Stimulated activated naive CD4-positive, alpha-beta T cell (primary cell): ENCODE results near the gene PIP5K1C.
A peak's percentile ranks its signal among the peaks of the same experiment; 100 is the strongest.

Experiments used
- DNase-seq, 6 experiments: peaks; one replicate each; lab custom pipeline; 2025; lab: John Stamatoyannopoulos, UW

Gene PIP5K1C

DNA sequence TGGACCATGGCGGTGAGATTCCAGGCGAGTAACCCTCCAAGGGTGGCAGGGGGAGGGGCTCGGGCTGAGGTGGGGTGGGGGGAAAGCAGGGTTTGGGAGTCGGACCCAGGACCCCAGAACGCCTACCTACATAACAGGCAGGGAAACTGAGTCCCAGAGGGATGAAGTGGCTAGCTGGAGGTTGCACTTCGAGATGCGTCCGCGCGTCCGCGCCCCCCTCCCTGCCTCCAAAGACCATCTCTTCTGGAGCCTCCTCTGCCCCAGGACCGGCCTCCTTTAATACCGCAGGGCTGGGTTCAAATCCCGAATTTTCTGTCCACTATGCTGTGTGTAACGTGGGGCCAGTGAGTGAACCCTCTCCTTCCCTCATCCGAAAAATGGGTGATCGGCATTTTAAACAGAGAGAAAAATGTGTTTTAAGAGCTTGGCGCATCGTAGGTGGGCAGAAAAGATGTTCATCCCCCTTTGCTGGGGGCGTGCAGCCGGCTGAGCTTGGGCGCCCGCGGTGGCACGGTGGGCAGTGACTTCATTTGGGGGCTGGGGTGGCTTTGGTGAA lies 21.7 kb upstream of the PIP5K1C start:
- no peak for DNase-seq

DNA sequence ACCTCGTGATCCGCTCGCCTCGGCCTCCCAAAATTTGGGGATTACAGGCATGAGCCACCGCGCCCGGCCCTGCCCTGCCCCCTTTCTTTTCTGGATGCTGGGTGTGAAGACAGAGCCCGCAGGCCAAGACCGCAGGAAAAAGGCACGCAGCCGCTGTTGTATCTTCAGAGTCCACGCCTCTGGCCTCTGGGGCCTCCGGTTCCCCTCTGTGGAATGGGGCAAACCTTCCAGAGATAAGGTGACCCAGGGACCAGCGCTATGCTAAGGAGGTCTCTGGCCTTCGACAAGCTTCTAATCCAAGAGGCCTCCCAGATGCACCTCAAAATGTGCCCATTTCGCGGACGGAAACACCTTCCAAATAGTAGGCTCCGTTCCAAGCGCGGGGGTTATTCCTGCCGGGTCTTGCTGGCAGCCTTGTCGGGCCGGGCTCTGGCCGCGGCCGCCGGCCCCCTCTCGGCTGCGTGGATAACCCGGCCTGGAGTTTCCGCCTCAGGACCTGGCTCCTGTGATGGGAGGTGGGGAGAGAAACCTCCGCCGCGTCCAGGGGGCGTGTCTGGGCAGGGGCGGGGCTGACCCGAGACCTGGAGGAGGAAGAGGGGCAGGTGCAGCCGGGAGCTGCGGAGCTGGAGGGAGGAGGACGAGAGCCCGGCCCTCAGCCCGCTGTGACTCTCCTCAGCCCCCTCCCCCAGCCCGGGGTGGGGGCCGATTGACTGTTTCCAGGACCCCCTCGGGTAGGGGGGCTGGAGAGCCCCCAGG lies 21.0 kb upstream of the PIP5K1C start:
- peak; percentile 74 to 86 (median 80) for DNase-seq

DNA sequence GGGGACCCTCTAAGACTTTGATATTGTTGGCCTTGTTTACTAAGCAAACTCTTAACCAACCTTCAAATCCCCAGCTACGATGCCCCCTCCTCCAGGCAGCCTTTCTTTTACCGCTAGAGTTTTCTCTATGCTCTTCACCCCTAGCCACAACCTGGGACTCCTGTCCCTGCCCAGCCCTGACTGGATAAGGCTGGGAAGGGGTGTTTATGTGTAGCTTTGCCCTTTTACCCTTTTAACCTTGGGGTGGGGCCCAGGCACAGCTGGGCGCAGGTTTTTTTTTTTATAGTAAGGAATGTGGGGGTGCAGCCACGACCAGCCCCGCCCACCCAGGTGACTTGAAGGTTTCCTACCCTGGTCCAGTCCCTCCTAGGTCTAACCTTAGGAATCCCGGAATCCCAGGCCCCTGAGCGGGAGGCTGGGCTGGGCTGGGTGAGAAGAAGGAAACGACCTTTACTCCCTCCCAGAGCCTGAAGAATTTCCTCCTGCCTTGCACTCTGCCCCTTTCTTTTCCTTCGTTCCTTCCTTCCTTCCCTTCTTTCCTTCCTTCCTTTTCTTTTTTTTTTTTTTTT lies 20.2 kb upstream of the PIP5K1C start:
- DNase-seq, result no peak

DNA sequence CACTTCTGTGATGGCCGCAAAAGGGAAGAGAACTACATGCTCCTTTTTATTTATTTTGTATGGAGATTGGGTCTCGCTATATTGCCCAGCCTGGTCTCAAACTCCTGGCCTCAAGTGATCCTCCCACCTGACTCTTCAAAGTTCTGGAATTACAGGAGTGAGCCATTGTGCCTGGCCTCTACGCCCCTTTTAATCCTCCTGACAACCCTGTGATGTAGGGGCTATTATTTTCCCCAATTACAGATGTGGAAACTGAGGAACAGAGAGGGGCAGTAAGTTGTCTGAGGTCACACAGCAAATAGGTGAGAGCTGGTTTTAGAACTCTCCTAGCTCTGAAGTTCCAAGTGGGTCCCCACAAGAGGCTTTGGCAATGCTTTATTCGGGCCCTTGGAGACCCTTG lies 19.6 kb upstream of the PIP5K1C start:
- no peak for DNase-seq

DNA sequence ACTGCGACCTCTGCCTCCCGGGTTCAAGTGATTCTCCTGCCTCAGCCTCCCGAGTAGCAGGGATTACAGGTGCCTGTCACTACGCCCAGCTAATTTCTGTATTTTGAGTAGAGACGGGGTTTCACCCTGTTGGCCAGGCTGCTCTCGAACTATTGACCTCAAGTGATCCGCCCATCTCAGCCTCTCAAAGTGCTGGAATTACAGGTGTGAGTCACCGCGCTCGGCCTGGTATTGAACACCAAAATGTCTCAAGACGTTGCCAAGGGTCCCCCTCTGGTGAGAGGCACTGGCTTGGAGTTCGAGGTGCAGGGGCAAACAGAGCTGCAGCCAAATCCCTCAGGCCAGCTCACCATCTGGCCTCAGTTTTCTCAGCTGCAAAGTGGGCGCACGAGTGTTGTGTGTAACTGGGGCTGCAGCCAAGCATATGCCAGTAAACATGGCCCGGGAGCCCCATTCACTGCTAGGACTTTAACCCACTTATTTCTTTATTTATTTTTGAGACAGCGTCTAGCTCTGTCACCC lies 15.9 kb upstream of the PIP5K1C start:
- no peak for DNase-seq

DNA sequence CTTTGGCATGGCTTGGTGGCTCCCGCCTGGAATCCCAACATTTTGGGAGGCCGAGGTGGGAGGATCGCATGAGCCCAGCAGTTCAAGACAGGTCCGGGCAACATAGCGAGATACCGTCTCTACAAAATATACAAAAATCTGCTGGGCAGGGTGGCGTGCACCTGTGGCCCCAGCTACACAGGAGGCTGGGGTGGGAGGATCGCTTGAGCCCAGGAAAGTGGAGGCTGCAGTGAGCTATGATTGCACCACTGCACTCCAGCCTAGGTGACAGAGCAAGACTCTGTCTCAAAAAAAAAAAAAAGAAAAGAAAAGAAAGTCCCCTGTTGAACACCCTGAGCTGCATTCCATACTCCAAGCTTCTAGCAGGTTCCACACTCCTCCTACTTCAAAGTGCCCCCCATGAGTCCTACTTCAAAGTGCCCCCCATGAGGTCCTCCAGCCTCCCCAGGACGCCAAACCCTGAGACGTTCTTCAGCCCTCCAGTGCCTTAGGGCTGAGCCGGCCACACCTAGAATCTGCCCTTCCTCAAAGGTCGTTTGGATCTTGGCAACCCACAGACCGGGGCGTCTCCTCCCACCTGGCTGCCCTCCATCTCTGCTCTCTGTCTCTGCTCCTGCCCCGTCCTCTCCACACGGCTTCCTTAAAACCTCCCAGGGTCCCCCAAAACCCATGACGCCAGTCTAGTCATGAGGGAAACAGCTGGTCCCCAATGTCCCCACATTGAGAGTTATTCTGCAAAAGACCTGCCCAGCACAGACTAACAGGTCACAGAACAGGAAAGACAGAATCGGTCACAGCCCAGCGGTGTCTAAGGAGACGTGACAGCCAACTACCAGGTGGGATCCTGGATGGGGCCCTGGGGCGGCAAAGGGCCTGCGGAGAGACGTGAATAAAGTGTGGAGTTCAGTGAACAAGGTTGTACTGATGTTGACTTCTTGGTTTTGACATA lies 12.7 kb upstream of the PIP5K1C start:
- no peak for DNase-seq

DNA sequence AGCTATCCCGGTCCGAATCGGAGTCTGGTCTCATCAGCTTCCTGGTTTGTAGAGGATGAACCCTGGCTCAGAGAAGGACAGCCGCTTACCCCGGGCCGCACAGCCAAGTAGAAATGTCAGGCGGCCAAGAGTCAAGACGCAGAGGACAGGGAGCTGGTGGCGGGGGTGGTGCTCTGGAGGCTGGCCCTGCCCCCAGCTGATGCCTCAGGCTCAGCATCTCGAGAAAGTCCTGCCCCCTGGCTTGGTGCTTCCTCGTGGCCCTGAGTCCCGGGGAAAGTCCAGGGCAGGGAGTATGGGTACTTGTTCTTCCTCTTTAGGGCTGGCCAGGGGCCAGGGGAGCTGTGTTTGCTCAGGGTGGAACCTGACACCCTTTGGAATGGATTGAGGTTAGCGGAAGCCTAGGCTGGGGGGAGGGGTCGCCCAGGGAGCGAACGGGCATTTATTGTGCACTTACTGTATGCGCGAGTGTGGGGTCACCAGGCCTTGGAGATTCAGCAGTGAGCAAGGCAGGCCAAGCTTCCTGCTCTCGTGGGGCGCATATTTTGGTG lies 10.1 kb upstream of the PIP5K1C start:
- no peak for DNase-seq

DNA sequence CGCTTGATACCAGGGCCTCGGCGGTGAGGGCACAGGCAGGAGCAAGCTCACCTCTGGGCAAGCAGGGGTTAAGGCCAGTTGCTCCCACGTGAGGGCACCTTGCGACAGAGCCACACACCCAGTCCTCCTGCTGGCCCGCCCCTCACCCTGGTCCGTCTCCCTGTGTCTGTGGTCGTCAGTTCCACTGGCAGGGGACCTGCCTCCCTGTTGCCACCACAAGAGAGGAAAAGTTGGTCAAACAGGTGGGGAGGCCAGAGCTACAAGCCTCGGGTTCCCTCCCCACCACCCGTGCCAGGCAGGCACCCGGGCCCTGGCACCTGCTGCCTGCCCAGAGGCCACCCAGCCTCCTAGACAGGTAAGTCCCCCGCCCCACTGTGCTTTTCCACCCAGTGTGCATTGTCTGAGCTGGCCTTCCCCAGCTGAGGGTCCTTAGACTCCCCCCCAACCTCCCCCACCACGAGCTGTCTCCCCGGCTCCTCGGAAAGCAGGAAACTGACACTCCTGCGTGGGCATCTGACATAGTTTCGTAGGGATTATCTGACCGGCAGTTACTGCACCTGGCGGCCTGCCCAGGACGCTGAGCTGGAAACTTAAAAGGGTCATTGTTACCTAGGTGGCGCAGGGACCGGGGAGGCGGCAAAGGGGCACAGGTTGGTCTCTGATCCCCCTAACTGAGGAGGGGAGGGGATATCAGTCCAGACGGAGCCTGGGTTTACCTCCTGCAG lies 8.1 kb upstream of the PIP5K1C start, which contains the start of gene TJP3:
Gene TJP3, plus strand, starts transcription at position 178 of the 725 bp plus-strand sequence. CDS start 20,049 bp downstream, outside the sequence.
- no peak for DNase-seq

DNA sequence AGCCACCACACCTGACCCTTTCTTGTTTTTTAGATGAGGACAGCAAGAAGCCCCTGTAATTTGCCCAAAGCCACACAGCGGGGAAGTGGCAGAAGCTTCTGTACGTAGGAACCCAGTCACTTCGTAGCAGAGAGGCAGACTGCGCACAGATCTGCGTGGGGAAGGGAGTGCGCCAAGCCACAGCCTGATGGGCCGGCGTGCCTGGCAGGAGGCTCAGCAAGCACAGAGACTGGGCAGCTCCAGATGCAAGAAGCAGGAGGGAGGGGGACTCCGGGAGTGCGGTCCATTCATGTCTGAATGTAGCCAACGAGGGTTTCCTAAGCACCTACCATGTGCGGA lies 7.6 kb upstream of the PIP5K1C start:
- no peak for DNase-seq

DNA sequence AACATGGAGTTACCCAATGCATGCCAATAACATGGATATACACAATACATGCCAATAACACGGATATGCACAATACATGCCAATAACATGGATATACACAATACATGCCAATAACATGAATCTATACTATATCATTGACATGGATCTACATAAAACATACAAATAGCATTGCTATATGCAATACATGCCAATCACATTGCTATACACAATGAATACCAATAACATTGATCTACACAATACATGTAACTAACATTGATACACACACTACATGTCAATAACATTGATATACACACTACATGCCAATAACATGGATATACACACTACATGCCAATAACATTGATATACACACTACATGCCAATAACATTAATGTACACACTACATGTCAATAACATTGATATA lies 932 bp upstream of the PIP5K1C start:
- no peak for DNase-seq

DNA sequence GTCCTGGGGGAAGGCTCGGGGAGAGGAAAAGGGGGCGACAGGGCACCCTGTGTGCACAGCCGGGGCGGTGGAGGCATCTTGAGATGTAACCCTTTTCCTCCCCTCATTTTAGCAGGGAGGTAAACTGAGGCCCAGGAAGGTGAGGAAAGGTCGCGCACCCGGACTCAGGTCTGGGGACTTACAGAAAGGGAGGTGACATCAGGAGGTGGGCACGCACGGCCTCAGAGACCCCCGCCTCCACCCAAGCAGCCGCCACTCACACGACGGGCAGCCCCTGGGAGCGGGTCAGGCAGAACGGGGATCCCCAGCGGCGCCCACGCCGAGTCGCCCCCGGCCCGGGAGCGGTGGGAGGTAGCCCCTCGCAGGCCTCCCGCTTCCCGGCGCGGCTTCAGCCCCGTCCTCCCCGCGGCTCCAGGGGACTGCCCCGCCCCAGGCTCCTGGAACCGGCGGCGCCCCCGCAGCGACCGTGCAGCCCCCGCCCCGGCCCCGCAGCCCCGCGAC lies 477 bp downstream of the PIP5K1C start:
- peak in 1 of 6 experiments; percentile 33 for DNase-seq

DNA sequence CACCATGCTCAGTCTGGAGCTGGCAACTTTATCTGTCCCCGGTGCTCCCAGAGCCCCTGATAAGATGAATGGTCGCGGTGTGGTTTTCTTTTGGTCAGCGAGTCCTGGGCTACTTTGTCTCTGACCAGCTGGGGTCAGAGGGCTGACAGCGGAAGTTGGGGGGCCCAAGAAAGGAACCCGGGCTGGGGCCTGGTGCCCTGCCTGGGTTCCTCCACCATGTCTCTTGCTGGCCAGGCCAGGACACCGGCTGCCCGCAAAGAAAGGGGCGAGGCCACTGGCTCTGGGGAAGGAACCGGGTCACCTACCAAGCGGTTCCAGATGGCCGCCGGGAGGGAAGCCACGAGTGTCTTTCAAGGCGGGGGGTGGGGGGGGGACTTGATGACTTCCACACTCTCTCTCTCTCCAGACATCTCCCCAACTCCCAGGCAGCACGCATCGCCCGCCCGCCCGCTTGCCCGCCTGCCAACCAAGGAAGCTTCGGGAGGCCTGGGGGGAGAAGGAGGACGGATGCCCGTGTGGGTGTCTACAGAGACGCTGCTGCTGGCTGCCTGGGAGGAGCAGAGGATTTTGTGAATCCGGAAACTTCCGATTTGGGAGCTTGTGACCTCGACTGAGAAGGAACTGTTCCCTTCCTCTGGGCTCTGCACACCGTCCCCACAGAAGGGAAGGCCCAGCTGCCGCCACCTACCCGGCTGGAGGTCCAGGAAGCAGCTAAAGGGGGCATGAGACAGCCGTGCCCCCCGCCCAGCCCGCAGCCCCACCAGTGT lies 1.1 kb downstream of the PIP5K1C start:
- peak in 5 of 6 experiments; percentile 7 to 41 (median 23) for DNase-seq

DNA sequence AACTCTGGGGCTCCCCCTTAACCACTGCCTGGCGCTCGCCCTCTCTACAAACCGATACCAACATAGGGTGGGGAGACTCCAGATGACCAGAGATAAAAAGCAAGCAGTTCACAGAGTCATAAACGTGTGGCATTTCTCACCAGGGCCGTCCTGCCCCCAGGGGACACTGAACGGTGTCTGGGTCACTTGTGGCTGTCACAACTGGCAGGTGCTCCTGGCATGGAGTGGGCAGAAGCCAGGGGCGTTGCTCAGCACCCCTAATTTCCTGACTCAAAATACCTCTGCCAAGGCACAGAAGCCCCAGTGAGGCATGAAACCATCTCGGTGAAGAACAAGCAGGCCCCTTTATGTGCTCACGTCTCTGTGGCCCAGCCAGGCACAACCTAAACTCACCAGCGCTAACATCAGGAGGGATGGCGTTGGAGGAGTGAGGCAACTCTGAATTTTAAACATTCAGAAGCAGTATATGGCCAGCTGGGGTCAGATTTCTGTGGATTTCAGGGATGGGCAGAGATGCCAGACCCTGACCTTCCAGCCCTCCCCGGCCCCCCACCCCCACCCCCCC lies 1.8 kb downstream of the PIP5K1C start:
- DNase-seq, result no peak

DNA sequence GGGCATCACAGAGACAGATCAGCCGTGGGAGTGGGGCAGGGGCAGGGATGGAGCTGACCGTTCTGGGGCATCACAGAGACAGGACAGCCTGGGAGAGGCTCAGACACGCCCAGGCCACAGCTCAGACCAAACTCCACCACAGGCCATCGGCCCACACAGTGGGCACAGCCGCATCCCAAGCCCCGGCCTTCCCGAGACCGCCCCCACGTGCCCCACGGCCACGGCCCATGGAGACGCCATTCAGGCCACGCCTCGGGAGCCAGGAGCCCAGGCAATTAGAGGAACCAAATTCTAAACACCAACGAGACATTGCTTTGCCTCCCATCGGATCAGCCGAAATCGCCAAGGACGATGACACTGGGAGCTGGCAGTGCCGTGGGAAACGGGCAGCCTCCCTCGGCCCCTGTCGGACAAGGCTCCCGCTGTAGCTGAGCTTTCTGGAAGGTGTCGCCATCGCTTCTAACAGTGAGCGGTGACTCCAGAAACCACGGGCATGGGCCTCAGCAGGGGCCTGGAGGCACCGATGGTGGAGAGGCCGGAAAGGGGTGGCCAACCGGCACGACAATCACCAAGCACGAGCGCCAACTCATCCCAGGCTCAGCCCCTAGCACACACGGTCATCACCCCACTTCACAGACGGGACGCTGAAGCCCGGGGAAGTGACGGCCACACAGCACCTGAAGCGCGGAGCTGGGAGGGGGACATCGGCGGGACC lies 2.4 kb downstream of the PIP5K1C start:
- no peak for DNase-seq

DNA sequence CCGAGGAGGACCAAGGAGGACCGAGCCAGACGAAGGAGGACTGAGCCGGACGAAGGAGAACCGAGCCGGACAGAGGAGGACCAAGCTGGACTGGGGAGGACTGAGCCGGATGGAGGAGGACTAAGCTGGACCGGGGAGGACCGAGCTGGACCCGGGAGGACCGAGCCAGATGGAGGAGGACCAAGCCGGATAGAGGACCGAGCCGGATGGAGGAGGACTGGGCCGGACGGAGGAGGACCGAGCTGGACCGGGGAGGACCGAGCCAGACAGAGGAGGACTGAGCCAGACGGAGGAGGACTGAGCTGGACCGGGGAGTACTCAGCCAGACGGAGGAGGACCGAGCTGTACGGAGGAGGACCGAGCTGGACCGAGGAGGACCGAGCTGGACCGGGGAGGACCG lies 3.2 kb downstream of the PIP5K1C start:
- no peak for DNase-seq

DNA sequence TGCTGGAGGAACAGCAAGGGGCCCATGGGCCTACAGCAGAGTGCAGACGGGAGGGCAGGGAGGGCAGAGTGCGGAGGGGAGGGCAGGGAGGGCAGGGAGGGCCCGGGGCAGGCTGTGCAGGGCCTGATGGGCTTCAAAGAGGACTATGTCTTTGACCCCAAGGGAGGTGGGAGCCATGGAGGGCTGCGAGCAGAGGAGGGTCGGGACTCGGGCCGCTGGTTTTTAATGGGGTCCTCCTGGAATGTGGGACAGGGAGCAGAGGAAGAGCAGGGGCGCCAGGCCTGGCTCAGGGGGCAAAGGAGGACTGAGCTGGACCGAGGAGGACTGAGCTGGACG lies 3.6 kb downstream of the PIP5K1C start:
- DNase-seq, result no peak

DNA sequence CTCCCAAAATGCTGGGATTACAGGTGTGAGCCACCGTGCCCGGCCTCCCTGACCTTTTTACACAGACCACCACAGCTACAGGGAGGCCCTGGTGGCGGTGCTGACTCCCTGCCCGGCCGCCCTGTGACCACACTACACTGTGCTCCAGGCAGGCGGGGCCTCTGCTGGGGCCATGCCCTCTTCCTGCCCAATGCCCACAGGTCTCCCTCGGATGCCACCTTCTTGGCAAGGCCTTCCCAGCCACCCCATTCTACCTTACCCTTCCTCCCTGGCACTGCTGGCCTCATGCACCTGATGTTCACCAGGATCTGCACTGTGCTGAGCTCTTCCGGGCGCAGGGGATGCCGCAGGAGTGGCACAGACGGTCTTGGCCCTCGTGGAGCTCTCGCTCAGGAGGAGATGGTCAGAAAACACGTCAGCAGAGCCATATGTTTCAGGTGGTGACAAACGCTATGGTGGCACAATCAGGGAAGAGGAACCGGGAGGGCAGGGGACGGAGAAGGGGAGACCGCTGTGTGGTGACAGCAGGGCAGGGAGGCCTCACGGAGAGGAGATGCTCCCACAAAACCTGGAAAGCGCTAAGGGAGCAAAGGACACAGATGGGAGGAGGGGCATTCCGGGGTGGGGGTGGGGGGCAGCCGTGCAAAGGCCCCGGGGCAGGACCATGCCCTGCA lies 4.1 kb downstream of the PIP5K1C start:
- no peak for DNase-seq

DNA sequence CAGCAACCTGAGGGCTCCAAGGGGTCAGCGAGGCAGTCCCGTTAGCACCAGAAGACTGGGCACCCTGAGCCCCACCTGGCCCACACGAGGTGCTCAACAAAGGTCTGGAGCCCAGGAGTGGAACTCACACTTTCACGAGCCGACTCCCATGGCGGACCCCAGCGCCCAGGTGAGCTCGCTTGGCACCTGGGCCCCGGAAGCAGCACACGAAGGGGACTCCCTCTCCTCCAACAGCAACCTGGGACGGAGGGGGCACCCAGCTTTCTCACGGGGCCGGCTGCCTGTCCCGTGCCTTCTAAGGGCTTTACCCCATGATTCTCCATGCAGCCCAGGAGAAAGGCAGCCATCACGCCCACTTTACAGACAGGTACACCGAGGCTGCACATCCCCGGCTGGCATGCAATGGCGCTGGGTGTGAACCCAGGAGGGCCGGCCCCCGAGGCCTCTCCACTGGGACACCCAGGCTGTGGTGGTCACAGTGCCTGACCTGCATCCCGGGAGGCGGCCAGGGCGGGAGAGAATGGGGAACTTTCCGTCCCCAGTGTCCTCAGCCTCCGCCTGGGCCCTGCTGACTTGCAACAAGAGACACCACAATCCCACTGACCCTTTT lies 5.0 kb downstream of the PIP5K1C start:
- no peak for DNase-seq
